Breast epithelium (tissue), 3 donors: ENCODE measurements around the gene WNT4.

Experiments used
- POLR2A ChIP-seq: fragments of 450-650 bp; IDR thresholded peaks from one replicate; pipeline ENCODE4 v1.6.1; 2016; ENCODE audit warnings: antibody characterized with exemption, mild to moderate bottlenecking, moderate library complexity
- POLR2AphosphoS5 ChIP-seq, 3 donors: sonication (generic); formaldehyde crosslinking; IDR thresholded peaks; one replicate each; pipeline ENCODE4 v1.6.1; 2017; ENCODE audit warnings: antibody characterized with exemption in 3 of 3
- TF ChIP-seq, protein P1 (sequence below), 3 donors: fragments of 450-650 bp; IDR thresholded peaks; one replicate each; pipeline ENCODE4 v1.5.1; 2016 to 2017; ENCODE audit warnings: antibody characterized with exemption in 3 of 3, mild to moderate bottlenecking in 3 of 3, moderate library complexity in 3 of 3

DNA sequence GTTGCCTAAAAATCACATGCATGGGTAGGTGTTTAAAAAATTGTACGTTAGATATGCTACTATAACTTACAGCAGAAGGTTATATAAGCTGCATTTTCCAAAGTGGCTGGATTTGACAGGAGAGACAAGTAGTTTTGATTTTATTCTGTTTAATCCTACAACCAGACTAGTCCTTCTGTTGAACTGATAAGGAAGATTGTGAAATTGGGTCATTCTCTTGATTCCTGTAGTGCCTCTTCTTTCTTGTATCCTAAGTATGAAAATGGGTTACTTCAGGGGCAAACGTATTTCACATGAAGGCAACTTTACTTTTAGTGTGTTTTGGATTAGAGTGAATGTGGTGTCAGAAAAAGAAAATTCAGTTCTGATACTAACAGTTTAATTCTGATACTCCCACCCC lies 71.4 kb downstream of the WNT4 start:
- TF ChIP-seq POLR2A (no peak), POLR2AphosphoS5 (IDR thresholded peaks at IDR 0.05) (no peak)
- TF ChIP-seq, protein P1, sequence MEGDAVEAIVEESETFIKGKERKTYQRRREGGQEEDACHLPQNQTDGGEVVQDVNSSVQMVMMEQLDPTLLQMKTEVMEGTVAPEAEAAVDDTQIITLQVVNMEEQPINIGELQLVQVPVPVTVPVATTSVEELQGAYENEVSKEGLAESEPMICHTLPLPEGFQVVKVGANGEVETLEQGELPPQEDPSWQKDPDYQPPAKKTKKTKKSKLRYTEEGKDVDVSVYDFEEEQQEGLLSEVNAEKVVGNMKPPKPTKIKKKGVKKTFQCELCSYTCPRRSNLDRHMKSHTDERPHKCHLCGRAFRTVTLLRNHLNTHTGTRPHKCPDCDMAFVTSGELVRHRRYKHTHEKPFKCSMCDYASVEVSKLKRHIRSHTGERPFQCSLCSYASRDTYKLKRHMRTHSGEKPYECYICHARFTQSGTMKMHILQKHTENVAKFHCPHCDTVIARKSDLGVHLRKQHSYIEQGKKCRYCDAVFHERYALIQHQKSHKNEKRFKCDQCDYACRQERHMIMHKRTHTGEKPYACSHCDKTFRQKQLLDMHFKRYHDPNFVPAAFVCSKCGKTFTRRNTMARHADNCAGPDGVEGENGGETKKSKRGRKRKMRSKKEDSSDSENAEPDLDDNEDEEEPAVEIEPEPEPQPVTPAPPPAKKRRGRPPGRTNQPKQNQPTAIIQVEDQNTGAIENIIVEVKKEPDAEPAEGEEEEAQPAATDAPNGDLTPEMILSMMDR (IDR thresholded peaks at IDR 0.05), result no peak
